Mononuclear cell (primary cell): ENCODE results near the gene PKLR. TPM values are rescaled to one million over a fixed set of nuclear protein-coding genes. Genes with fewer than 3 reads are reported as not detected.
A peak's percentile ranks its signal among the peaks of the same experiment; 100 is the strongest.

Source experiments
- H3K27me3 ChIP-seq: 2 replicates; pipeline ENCODE4 v1.6.0; 2011; ENCODE audit warnings: low read length, control low read depth; ENCODE audit not compliant: insufficient read depth
- H3K4me1 ChIP-seq: 2 replicates; pipeline ENCODE4 v1.5.1; 2011; ENCODE audit warnings: mild to moderate bottlenecking, low read length, control low read depth; ENCODE audit not compliant: insufficient read depth
- H3K4me3 ChIP-seq: 2 replicates; pipeline ENCODE4 v1.5.1; 2011; ENCODE audit warnings: mild to moderate bottlenecking, low read length, moderate library complexity
- H3K9me3 ChIP-seq: 2 replicates; pipeline ENCODE4 v1.5.1; 2011; ENCODE audit warnings: low read depth, mild to moderate bottlenecking, control low read depth, low read length
- total RNA-seq: library from RNA; depleted of rRNA; stranded (reverse); fragments of >200 nt; gene quantifications from one replicate; pipeline ENCODE4 v1.2.3, GENCODE V29; 2012

The PKLR gene
- total RNA-seq, 1 donor: not detected

GRCh38 chr1:155282488-155283091, 18.6 kb downstream of the PKLR start:
- Histone ChIP-seq H3K27me3 (no peaks in the 10 kb centered on the region), H3K4me1 (peaks cover 7% of the 10 kb centered on the region), H3K4me3 (no peak overlapping the region), H3K9me3 (no peaks in the 10 kb centered on the region)

DNA sequence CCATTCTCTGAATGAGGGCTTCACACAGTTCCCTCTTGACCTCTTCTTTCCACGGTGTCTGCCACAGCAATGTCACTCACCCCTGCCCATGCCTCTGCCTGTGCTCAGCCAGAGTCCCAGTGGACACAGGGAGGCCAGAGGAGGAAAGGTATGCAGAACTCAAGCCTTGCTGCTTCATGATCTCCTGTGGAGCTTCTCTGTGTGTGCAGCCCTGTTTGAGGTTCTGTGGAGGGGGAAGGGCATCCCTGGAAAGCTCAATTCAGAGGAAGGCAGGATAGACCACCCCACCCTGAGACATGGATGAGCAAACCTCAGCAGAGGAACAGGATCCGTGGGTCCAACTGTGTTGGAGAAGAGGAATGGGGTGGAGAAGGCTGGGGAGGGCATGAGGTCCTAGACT, 22.0 kb downstream of the PKLR start:
- H3K4me3 ChIP-seq: no peak overlapping the region
- H3K4me1 ChIP-seq: peaks cover 21% of the 10 kb centered on the region
- H3K27me3 ChIP-seq: no peaks in the 10 kb centered on the region
- H3K9me3 ChIP-seq: no peaks in the 10 kb centered on the region

DNA sequence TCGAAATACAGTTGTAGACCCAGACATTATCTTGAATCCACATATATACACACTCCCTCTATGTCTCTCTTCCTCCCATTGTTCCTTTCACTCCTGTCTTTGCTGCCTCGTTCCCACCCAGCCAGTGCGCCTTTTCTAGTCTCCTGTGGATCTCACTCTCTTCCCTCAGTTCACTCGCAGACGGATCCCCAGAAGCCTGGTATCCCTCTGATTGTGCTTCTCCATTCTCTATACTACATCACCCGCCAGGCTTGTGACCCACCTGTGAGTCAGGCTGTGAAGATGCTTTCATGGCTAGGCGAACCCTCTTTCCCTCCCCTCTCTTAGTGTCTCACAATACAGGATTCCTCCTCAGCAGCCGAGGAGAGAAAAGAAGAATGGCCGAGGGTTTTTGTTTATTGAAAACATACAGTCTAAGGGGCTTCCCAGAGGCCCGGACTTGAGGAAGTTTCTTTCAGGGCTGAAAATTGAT, 22.5 kb downstream of the PKLR start:
- Histone ChIP-seq H3K4me1 (peaks cover 26% of the 10 kb centered on the region), H3K9me3 (no peaks in the 10 kb centered on the region), H3K4me3 (no peak overlapping the region), H3K27me3 (no peaks in the 10 kb centered on the region)

DNA sequence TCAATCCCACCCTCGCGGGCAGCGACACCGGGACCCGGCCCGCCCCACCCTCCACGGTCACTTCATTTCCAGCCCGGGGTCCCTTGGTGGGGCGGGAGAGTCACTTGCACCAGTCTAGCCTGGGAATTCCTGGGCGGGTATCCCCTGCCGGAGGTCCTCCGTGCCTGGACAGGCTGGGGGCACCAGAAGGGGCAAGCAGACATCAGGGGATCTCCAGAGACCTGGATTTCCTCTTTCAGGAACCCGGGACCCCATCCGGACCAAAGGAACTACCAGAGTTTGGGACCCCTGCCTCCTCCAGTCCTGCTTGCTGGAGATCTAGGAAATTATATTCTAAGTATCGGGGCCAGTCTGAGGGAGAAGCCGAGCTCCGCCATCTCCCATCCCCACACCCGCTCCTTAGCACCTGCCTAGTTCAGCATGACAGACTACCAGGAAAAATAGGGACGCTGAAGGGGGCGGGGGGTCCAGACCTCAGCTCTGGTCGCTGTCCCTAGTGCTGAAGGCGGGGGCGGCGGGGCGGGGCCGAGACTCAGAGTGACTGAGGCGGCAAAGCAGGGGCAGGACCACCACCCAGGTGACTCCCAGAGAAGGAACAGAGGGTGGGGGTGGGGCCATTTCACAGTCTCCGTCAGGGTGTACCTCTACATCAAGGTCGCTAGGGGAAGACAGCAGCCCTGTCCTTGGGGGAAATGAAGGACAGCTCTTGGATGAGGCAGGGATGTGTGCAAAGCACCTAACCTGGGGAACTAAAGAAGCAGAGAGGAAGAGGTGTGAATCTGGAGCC, 23.1 kb downstream of the PKLR start:
- H3K4me3 ChIP-seq: peak overlapping the region; percentile 41
- H3K27me3 ChIP-seq: no peaks in the 10 kb centered on the region
- peaks cover 29% of the 10 kb centered on the region for H3K4me1 ChIP-seq
- no peaks in the 10 kb centered on the region for H3K9me3 ChIP-seq

- H3K4me1 ChIP-seq: peaks cover 35% of the 10 kb centered on the region
- no peaks in the 10 kb centered on the region for H3K9me3 ChIP-seq
- no peaks in the 10 kb centered on the region for H3K27me3 ChIP-seq
- peak within 1 kb of the TSS; percentile 41 for H3K4me3 ChIP-seq
These were observed 24.0 kb downstream of the PKLR start, which contains the start of gene HCN3 for GRCh38 chr1:155277070-155277901. HCN3 (plus strand) TSS chr1:155277463; CDS start chr1:155277591, 128 bp downstream.

DNA sequence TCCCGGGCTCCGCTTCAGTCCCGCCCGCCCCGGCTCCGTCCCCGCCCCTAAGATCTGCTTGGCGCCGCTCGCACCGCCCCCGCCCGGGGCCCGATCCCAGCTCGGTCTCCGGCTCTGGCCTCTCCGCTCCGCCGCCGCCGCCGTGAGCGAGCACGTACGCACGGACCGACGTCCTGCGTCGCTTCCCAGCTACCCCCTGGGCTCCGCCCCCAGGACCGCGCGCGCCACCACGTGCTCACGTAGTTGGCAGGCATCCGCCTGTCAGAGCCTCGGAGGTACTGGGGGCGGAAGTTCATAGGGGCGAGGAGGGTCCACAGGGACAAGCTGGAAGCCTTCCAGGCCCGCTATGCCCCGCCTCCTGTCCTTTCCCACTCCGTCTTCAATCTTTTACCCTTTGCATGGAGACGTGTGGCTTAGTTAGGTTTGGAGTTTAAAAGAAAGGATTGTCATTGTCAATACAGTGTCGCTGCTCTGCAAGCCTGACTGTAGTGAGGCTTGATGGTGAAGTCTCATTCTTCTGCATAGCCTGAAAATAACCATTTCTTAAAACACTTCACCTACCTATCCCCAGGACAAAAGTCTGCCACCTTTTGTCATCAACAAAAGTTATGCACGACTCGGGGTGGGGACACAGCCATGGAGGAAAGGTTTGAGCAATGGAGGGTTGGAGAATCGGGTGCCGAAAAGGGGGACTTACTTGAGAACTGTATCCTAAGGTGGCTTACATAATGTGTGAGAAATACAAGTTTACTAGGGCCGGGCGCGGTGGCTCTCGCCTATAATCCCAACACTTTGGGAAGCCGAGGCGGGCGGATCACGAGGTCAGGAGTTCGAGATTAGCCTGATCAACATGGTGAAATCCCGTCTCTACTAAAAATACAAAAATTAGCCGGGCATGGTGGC, 27.6 kb downstream of the PKLR start, which contains the start of gene CLK2:
CLK2 (minus strand) TSS at position 162 of the 903 bp plus-strand sequence. CDS start 2,527 bp downstream, outside the sequence.
- Histone ChIP-seq H3K27me3 (no peaks in the 10 kb centered on the region), H3K9me3 (no peaks in the 10 kb centered on the region), H3K4me3 (peak within 1 kb of the TSS; percentile 66), H3K4me1 (peaks cover 45% of the 10 kb centered on the region)

GRCh38 chr1:155272466-155273342, 28.5 kb downstream of the PKLR start:
- Histone ChIP-seq H3K4me1 (peaks cover 39% of the 10 kb centered on the region), H3K27me3 (no peaks in the 10 kb centered on the region), H3K4me3 (peak overlapping the region; percentile 66), H3K9me3 (no peaks in the 10 kb centered on the region)

DNA sequence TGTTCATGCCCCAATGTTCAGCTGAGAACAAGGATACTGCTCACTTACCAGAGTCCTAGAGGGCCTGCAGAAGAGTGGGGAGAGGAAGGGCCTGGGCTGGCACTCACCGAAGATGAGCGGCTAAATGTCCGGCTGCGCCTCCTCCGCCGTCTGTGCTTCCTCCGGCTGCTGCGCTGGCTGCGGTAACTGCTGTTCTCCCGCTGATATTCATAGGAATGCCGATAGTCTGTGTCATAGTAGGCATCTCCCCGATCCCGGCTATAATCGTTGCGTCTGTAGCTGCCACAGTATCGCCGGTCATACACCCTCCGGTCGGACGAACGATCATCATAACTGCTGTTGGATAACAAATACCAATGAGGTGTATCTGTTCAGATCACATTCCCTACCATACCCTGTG, 31.9 kb downstream of the PKLR start:
- Histone ChIP-seq H3K4me3 (no peak overlapping the region), H3K27me3 (no peaks in the 10 kb centered on the region), H3K9me3 (no peaks in the 10 kb centered on the region), H3K4me1 (peaks cover 25% of the 10 kb centered on the region)

DNA sequence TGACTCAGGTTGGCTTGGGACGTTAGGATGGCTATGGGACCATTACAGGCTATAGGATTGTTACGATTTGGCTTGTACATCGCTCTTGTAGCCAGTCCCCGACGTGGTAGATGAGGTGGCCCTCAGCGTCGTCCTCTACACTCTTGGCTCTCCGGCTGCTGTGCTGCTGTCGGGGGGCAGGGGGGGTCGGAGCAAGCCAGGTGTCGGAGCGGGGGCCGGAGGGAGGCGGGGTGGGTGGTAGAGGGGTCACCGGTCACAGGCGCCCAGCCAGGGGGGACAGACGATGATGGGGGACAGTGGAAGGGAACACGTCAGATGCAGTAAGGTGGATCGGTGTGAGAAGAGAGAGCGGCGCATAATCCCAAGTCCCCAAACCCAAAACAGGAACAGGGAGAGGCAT, 32.6 kb downstream of the PKLR start:
- Histone ChIP-seq H3K9me3 (no peaks in the 10 kb centered on the region), H3K4me3 (no peak overlapping the region), H3K4me1 (peaks cover 18% of the 10 kb centered on the region), H3K27me3 (no peaks in the 10 kb centered on the region)

DNA sequence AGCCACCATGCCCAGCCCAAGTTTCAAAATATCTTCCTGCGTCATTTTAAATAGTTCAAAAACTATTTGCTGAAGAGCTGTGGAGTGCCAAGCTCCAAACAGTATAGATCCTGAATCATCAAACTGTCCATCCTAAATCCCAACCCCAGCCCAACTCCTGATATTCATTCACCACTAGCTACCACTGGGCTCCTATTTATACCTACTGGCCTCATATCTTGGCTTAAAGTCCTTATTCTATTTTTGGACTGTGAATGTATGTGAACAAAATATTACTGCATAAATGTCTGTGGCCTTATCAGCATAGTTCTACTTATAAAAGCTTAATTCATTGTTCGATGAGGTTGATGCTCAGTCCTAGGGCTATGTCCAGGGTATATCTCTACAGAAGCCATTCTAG, 33.9 kb downstream of the PKLR start:
- Histone ChIP-seq H3K9me3 (no peaks in the 10 kb centered on the region), H3K4me1 (peaks cover 15% of the 10 kb centered on the region), H3K4me3 (no peak overlapping the region), H3K27me3 (no peaks in the 10 kb centered on the region)

GRCh38 chr1:155266553-155266952, 34.7 kb downstream of the PKLR start:
- Histone ChIP-seq H3K4me1 (peaks cover 12% of the 10 kb centered on the region), H3K27me3 (no peaks in the 10 kb centered on the region), H3K9me3 (no peaks in the 10 kb centered on the region), H3K4me3 (no peak overlapping the region)

- no peak overlapping the region for H3K4me3 ChIP-seq
- no peaks in the 10 kb centered on the region for H3K27me3 ChIP-seq
- H3K9me3 ChIP-seq: no peaks in the 10 kb centered on the region
- H3K4me1 ChIP-seq: peaks cover 26% of the 10 kb centered on the region
These were observed 38.2 kb downstream of the PKLR start for GRCh38 chr1:155263067-155263466.

DNA sequence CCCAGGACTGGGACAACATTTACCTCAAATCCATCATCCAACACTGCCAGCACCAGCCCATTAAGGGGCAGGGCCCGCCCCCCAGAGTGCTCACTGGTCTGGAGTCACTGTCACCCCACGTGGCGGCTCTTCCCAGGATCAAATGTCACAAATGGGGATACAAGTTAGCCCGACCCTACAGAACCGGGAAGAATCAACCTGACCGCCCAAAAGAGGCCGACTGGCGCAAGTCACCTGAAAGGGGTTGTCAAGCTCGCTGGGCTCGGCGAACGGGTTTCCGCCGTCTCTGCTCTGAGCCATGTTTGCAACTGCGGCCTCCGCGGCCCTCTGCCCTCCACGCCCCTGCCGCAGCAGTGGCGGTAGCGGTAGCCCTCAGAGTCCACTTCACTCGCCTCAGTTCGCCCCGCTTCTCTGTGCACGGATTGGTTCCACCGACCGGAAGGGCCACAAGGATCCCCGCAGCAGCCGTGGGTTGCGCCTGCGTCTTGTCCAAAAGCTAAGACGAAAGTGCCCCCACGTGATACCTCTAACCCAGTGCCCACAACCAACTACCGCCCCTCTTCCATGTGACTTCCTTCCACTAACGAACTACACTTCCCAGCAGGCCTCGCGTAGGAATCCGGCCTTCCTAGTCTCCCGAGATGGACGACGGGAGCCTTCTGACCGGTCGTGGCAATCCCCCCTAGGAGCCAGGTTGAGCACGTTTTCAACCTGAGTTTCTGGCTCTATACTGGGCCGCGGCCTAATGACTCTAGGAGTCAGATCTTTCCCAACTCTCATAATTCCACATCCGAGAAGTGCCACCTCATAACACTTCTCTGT, 39.2 kb downstream of the PKLR start, which contains the start of gene SCAMP3:
SCAMP3 (minus strand) TSS at position 509 of the 822 bp plus-strand sequence; CDS start at position 300, 209 bp downstream.
- peaks cover 26% of the 10 kb centered on the region for H3K4me1 ChIP-seq
- no peaks in the 10 kb centered on the region for H3K27me3 ChIP-seq
- H3K4me3 ChIP-seq: peak within 1 kb of the TSS; percentile 96
- no peaks in the 10 kb centered on the region for H3K9me3 ChIP-seq
